ENCODE data around the gene PMPCB.

GRCh38 chr7:103297837-103298179 is 573 bp downstream of the PMPCB start:
- TF ChIP-seq CTCF (conservative IDR thresholded peaks at IDR 0.05; ENCODE audit: low read length) (no peak), EZH2phosphoT487 (IDR thresholded peaks at IDR 0.05; ENCODE audit: borderline replicate concordance) (no peak)
